ENCODE measurements around the gene NLRC3. TPM values are rescaled to one million over a fixed set of nuclear protein-coding genes. Genes with fewer than 3 reads are reported as not detected.
"Not testable (repeated sequence)": the region's sequence is repeated elsewhere in the genome, so short reads cannot be mapped to it uniquely, and the experiment has no call there.

NLRC3 gene
- total RNA-seq, 1 experiment from 2014 or later: not detected

GRCh38 chr16:3610698-3611145, 33.5 kb upstream of the NLRC3 start:
- no peak overlapping the region for H3K27ac ChIP-seq (ENCODE audit: low read length)
- peak overlapping the region; percentile 88 for H3K9ac ChIP-seq (ENCODE audit: low read length)
- no peaks in the 10 kb centered on the region for H3F3A ChIP-seq (ENCODE audit: low read length, unreplicated experiment)
- H3K4me1 ChIP-seq (ENCODE audit: insufficient read depth, low read length): peaks cover 15% of the 10 kb centered on the region
- DNase-seq (no peak), ATAC-seq (peak; percentile 42)
- peak overlapping the region; percentile 87 for H3K4me2 ChIP-seq (ENCODE audit: low read length)
- POLR2A ChIA-PET (ENCODE audit: unreplicated experiment): no interaction called here
- no peaks in the 10 kb centered on the region for H4K20me1 ChIP-seq (ENCODE audit: low read length)
- peak overlapping the region; percentile 95 for H2AFZ ChIP-seq (ENCODE audit: low read length)
- intact Hi-C loops (cut with micrococcal nuclease): no loop called here
- H3K36me3 ChIP-seq (ENCODE audit: low read depth, low read length): no peaks in the 10 kb centered on the region
- no peaks in the 10 kb centered on the region for H3K9me2 ChIP-seq (replicated peaks; ENCODE audit: low read length)
- H3K79me2 ChIP-seq (ENCODE audit: low read length): peaks cover 54% of the 10 kb centered on the region
- no peaks in the 10 kb centered on the region for H3K27me3 ChIP-seq (ENCODE audit: low read length)
- peak overlapping the region; percentile 99 for H3K4me3 ChIP-seq (ENCODE audit: low read length)
- no TSS peak for BruUV-seq (replicated peaks)
- no peaks in the 10 kb centered on the region for H3K9me3 ChIP-seq (ENCODE audit: low read length)
- CTCF ChIA-PET: no interaction called here
- no peak for TF ChIP-seq EZH2phosphoT487 (IDR thresholded peaks at IDR 0.05; ENCODE audit: borderline replicate concordance, low read length)
- TF ChIP-seq CTCF (conservative IDR thresholded peaks at IDR 0.05; ENCODE audit: low read depth, low read length): no peak
- no peak for TF ChIP-seq EZH2 (IDR thresholded peaks at IDR 0.05; ENCODE audit: low read length, unreplicated experiment)

GRCh38 chr16:3609895-3610697, 32.9 kb upstream of the NLRC3 start:
- Histone ChIP-seq H2AFZ (ENCODE audit: low read length) (peak overlapping the region; percentile 95), H3K9me3 (ENCODE audit: low read length) (no peaks in the 10 kb centered on the region), H3K27ac (ENCODE audit: low read length) (no peak overlapping the region), H4K20me1 (ENCODE audit: low read length) (no peaks in the 10 kb centered on the region), H3K36me3 (ENCODE audit: low read depth, low read length) (no peaks in the 10 kb centered on the region), H3K9me2 (replicated peaks; ENCODE audit: low read length) (no peaks in the 10 kb centered on the region), H3K4me1 (ENCODE audit: insufficient read depth, low read length) (peaks cover 15% of the 10 kb centered on the region), H3K9ac (ENCODE audit: low read length) (peak overlapping the region; percentile 88; the same call in 1 of the 2 replicates), H3F3A (ENCODE audit: low read length, unreplicated experiment) (no peaks in the 10 kb centered on the region), H3K4me3 (ENCODE audit: low read length) (peak overlapping the region; percentile 99), H3K4me2 (ENCODE audit: low read length) (peak overlapping the region; percentile 87), H3K27me3 (ENCODE audit: low read length) (no peaks in the 10 kb centered on the region), H3K79me2 (ENCODE audit: low read length) (peaks cover 48% of the 10 kb centered on the region)
- DNase-seq: no peak
- ATAC-seq: no peak
- no peak for TF ChIP-seq CTCF (conservative IDR thresholded peaks at IDR 0.05; ENCODE audit: low read depth, low read length)
- no peak for TF ChIP-seq EZH2 (IDR thresholded peaks at IDR 0.05; ENCODE audit: low read length, unreplicated experiment)
- TF ChIP-seq EZH2phosphoT487 (IDR thresholded peaks at IDR 0.05; ENCODE audit: borderline replicate concordance, low read length): no peak
- ChIA-PET CTCF (no interaction called here), POLR2A (ENCODE audit: unreplicated experiment) (no interaction called here)
- intact Hi-C loops (cut with micrococcal nuclease): no loop called here
- BruUV-seq (replicated peaks): no TSS peak

GRCh38 chr16:3608976-3609375, 31.8 kb upstream of the NLRC3 start:
- H2AFZ ChIP-seq (ENCODE audit: low read length); BruUV-seq (replicated peaks); ATAC-seq; DNase-seq; intact Hi-C loops (cut with micrococcal nuclease); H3F3A ChIP-seq (ENCODE audit: low read length, unreplicated experiment); H4K20me1 ChIP-seq (ENCODE audit: low read length); H3K4me3 ChIP-seq (ENCODE audit: low read length); H3K27ac ChIP-seq (ENCODE audit: low read length); H3K9ac ChIP-seq (ENCODE audit: low read length); CTCF ChIA-PET; H3K27me3 ChIP-seq (ENCODE audit: low read length); H3K9me3 ChIP-seq (ENCODE audit: low read length); H3K4me2 ChIP-seq (ENCODE audit: low read length); H3K9me2 ChIP-seq (replicated peaks; ENCODE audit: low read length); POLR2A ChIA-PET (ENCODE audit: unreplicated experiment); H3K36me3 ChIP-seq (ENCODE audit: low read depth, low read length): not testable (repeated sequence)
- Histone ChIP-seq H3K79me2 (ENCODE audit: low read length) (peaks cover 36% of the 10 kb centered on the region), H3K4me1 (ENCODE audit: insufficient read depth, low read length) (peaks cover 15% of the 10 kb centered on the region)

Data from PC-3 (cell line).